Adrenal gland (tissue), 5 donors: ENCODE measurements around the gene SKIC3.

Source experiments
- CTCF ChIP-seq, 6 experiments: fragments of 450-650 bp in 4 of 6; fragments of 200-600 bp in 2 of 6; sonication (generic) in 1 of 6; IDR thresholded peaks; 1 replicate in 5 of 6; 2 replicates in 1 of 6; pipeline versions ENCODE4 v1.5.1 to v1.8.0; 2016 to 2021; ENCODE audit warnings: antibody characterized with exemption in 6 of 6, mild to moderate bottlenecking in 2 of 6, moderate library complexity in 1 of 6
- POLR2A ChIP-seq, 2 donors: fragments of 450-650 bp; IDR thresholded peaks; one replicate each; pipeline ENCODE4 v1.6.1; 2017; ENCODE audit warnings: antibody characterized with exemption in 2 of 2, mild to moderate bottlenecking in 2 of 2, moderate library complexity in 1 of 2
- donor health status: DM: no; HTN: no; CAD: no.

GRCh38 chr5:95600557-95600956, 45.8 kb upstream of the SKIC3 start:
- TF ChIP-seq CTCF (IDR thresholded peaks at IDR 0.05) (no peak), POLR2A (IDR thresholded peaks at IDR 0.05) (no peak)
